DND-41 (cell line): ENCODE results near the gene AKT1S1.

Experiments
- ATAC-seq: fragments of 200-7000 bp; cut with Tn5 transposase; 3 replicates; pipeline ENCODE4 v1.9.1; 2021; ENCODE audit warnings: low read depth; ENCODE audit not compliant: insufficient read depth
- DNase-seq: peaks from one replicate; pipeline ENCODE4 v3.0.0-alpha.2; 2020
- H2AFZ ChIP-seq: 2 replicates; pipeline ENCODE4 v1.6.0; 2012; ENCODE audit warnings: low read depth, low read length
- H3K27ac ChIP-seq: 2 replicates; pipeline ENCODE4 v1.5.1; 2012; ENCODE audit warnings: low read length, inconsistent platforms
- H3K27me3 ChIP-seq: fragments of 200-600 bp; sonication (generic); 2 replicates; pipeline ENCODE4 v1.6.0; 2012; ENCODE audit warnings: low read length, mild to moderate bottlenecking, inconsistent platforms; ENCODE audit not compliant: insufficient read depth, poor library complexity
- H3K36me3 ChIP-seq: 2 replicates; pipeline ENCODE4 v1.5.1; 2012; ENCODE audit warnings: low read length, inconsistent platforms; ENCODE audit not compliant: insufficient read depth
- H3K4me1 ChIP-seq: 2 replicates; pipeline ENCODE4 v1.5.1; 2012; ENCODE audit warnings: mild to moderate bottlenecking, low read length; ENCODE audit not compliant: insufficient read depth
- H3K4me2 ChIP-seq: 2 replicates; pipeline ENCODE4 v1.6.0; 2012; ENCODE audit warnings: mild to moderate bottlenecking, moderate library complexity, low read length, inconsistent platforms; ENCODE audit not compliant: insufficient read depth
- H3K4me3 ChIP-seq, 2 experiments: fragments of 200-600 bp in 1 of 2; shearing (Covaris generic) in 1 of 2; 2 replicates each; pipeline ENCODE4 v1.5.1; 2012 to 2016; ENCODE audit warnings: inconsistent platforms in 2 of 2, low read length in 2 of 2, mild to moderate bottlenecking in 2 of 2, low read depth in 1 of 2, moderate library complexity in 1 of 2
- H3K79me2 ChIP-seq: 2 replicates; pipeline ENCODE4 v1.6.0; 2012; ENCODE audit warnings: low read length, inconsistent platforms; ENCODE audit not compliant: insufficient read depth
- H3K9ac ChIP-seq: 2 replicates; pipeline ENCODE4 v1.6.0; 2012; ENCODE audit warnings: low read depth, mild to moderate bottlenecking, inconsistent platforms, low read length, moderate library complexity
- H3K9me3 ChIP-seq: 2 replicates; pipeline ENCODE4 v1.5.1; 2012; ENCODE audit warnings: low read length, moderate library complexity, mild to moderate bottlenecking, inconsistent platforms; ENCODE audit not compliant: insufficient read depth, severe bottlenecking
- H4K20me1 ChIP-seq: 2 replicates; pipeline ENCODE4 v1.6.0; 2012; ENCODE audit warnings: low read length; ENCODE audit not compliant: insufficient read depth
- EZH2 ChIP-seq: IDR thresholded peaks from 3 replicates; pipeline ENCODE4 v1.6.1; 2012; ENCODE audit warnings: borderline replicate concordance, low read depth, mild to moderate bottlenecking, moderate library complexity, low read length, inconsistent platforms; ENCODE audit not compliant: severe bottlenecking
- TF ChIP-seq, protein P1 (sequence below): IDR thresholded peaks from 2 replicates; pipeline ENCODE4 v1.5.1; 2012; ENCODE audit warnings: borderline replicate concordance, low read length, moderate library complexity, mild to moderate bottlenecking; ENCODE audit not compliant: poor library complexity, severe bottlenecking; ENCODE audit errors: extremely low read depth

AKT1S1 gene

DNA sequence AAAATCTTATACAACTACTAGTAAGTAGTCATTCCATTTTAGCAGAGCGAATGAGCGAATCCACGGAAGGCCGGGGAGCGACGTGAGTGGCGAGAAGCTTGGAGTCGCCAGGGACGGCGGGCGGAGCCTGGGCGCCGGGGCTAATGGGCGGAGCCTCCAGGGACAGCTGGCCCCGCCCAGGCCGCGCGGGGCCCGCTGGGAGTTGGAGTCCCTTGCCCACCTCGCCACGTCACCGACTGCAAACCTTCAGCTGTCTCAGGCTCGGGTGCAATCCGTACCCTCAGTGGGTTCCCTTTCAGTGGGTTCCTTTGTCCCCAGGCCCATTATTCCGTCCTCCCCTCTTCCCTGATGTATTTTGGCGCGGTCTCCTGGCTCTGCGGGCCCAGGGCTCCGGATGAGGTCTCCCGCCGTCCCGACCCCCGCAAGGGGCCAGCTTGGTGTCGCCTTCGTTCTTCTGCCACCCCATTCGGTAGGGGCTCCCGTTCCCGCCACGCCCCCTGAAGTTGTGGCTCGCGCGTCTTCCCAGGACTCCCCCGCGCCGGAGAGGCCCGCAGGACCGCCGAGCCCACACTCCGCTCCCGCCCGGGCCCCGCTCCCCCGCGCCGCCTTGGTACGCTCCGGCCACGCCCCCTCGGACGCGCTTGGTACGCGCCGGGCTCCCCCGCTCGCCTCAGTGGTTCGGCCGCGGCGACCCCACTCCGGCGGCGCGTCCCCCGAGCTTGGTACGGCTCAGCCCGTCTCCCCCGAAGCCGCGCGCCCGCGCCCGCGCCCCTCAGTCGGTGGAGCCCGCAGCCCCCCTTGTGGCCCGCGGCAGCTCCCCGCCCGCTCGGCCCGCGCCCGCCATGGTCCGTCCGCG lies 26.4 kb downstream of the AKT1S1 start, which contains the start of gene PTOV1:
Gene PTOV1, plus strand, starts transcription at position 673 of the 856 bp plus-strand sequence.
- no peaks in the 10 kb centered on the region for H3K9me3 ChIP-seq
- peaks cover 51% of the 10 kb centered on the region for H3K4me1 ChIP-seq
- DNase-seq (peak; percentile 92), ATAC-seq (peak; percentile 81)
- H3K9ac ChIP-seq, result peak within 1 kb of the TSS; percentile 64
- no peaks in the 10 kb centered on the region for H3K27me3 ChIP-seq
- peak within 1 kb of the TSS; percentile 48 to 70; a peak in 3 of 4 replicates for H3K4me3 ChIP-seq
- peaks cover 56% of the 10 kb centered on the region for H3K79me2 ChIP-seq
- peak within 1 kb of the TSS; percentile 75 for H2AFZ ChIP-seq
- H4K20me1 ChIP-seq, result peaks cover 36% of the 10 kb centered on the region
- H3K36me3 ChIP-seq, result peaks cover 35% of the 10 kb centered on the region
- TF ChIP-seq EZH2, result no peak
- TF ChIP-seq, protein P1, sequence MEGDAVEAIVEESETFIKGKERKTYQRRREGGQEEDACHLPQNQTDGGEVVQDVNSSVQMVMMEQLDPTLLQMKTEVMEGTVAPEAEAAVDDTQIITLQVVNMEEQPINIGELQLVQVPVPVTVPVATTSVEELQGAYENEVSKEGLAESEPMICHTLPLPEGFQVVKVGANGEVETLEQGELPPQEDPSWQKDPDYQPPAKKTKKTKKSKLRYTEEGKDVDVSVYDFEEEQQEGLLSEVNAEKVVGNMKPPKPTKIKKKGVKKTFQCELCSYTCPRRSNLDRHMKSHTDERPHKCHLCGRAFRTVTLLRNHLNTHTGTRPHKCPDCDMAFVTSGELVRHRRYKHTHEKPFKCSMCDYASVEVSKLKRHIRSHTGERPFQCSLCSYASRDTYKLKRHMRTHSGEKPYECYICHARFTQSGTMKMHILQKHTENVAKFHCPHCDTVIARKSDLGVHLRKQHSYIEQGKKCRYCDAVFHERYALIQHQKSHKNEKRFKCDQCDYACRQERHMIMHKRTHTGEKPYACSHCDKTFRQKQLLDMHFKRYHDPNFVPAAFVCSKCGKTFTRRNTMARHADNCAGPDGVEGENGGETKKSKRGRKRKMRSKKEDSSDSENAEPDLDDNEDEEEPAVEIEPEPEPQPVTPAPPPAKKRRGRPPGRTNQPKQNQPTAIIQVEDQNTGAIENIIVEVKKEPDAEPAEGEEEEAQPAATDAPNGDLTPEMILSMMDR, result no peak
- H3K27ac ChIP-seq, result peak within 1 kb of the TSS; percentile 80
- H3K4me2 ChIP-seq, result peak within 1 kb of the TSS; percentile 82

DNA sequence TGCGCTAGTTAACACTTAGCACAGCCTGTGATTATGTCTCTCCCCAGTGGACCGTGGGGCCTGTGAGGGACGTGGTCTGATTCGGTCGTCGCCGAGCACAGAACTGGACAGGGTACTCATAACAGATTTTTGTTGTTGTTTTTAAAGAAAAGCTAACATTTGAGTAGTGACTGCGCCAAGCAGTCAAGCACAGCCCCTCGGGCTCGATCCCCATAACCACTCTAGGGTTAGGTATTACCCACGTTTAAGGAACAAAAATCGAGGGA lies 27.0 kb downstream of the AKT1S1 start:
- H2AFZ ChIP-seq, result peak overlapping the region; percentile 75
- peak overlapping the region; percentile 64 for H3K9ac ChIP-seq
- ATAC-seq, result peak; percentile 5; the same call in 2 of the 3 replicates
- peaks cover 51% of the 10 kb centered on the region for H3K79me2 ChIP-seq
- H3K9me3 ChIP-seq, result no peaks in the 10 kb centered on the region
- H3K4me2 ChIP-seq, result peak overlapping the region; percentile 82
- TF ChIP-seq, protein P1, result no peak
- no peak for TF ChIP-seq EZH2
- peak overlapping the region; percentile 19 to 70; a peak in 3 of 4 replicates for H3K4me3 ChIP-seq
- peak overlapping the region; percentile 80 for H3K27ac ChIP-seq
- H3K4me1 ChIP-seq, result peaks cover 51% of the 10 kb centered on the region
- peaks cover 29% of the 10 kb centered on the region for H3K36me3 ChIP-seq
- no peak for DNase-seq
- no peaks in the 10 kb centered on the region for H3K27me3 ChIP-seq
- peaks cover 30% of the 10 kb centered on the region for H4K20me1 ChIP-seq

DNA sequence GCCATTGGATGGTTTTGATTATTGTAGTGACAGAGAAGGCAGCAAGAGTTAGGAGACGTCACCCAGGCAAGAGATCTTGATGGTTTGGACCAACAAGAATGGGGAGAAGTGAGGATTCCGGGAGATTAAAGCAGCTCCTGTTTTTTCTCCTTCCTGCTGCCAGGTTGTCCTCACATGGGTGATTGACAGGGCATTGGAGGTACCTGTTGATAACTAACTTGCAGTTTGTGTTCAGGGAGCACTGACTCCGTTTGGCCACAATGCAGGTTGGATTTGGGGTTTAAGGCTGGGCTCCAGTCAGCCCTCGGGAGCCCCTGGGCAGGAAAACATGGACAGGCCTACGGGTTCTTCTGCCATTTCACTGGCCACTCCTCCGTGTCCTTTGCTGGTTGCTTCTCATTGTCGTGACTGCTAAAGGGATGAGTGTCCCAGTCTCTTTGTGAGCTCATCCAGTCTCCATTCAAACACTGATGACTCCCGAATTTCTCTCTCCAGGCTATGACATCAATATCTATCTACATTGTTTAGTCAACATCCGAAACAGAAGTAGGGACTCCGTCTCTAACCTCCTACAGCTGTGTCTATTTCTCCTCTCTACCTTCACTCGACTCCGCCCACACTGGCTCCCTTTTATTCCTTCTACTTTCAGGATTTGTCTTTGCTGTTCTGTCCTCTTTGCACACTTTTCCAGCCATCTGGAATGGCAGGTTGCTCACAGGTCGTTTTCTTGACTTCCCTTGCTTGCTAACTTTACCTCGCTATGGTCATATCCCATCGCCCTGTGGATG lies 27.5 kb downstream of the AKT1S1 start:
- peak overlapping the region in 1 of 2 experiments; percentile 70; a peak in 2 of 4 replicates for H3K4me3 ChIP-seq
- peak overlapping the region; percentile 64 for H3K9ac ChIP-seq
- H2AFZ ChIP-seq, result peak overlapping the region; percentile 75

More for the DNA sequence above, 27.5 kb downstream of the AKT1S1 start:
- Histone ChIP-seq H3K27ac (peak overlapping the region; percentile 80), H3K27me3 (no peaks in the 10 kb centered on the region), H3K79me2 (peaks cover 46% of the 10 kb centered on the region), H3K4me1 (peaks cover 51% of the 10 kb centered on the region), H3K9me3 (no peaks in the 10 kb centered on the region), H3K4me2 (peak overlapping the region; percentile 82), H4K20me1 (peaks cover 25% of the 10 kb centered on the region), H3K36me3 (peaks cover 24% of the 10 kb centered on the region)
- TF ChIP-seq, protein P1, result no peak
- no peak for TF ChIP-seq EZH2
- ATAC-seq (no peak), DNase-seq (no peak)
